GM18517 (cell line): ENCODE results near the gene MRGPRX2.

Source experiments
- ATAC-seq: cut with Tn5 transposase; IDR thresholded peaks from one replicate; pipeline ENCODE4 v1.9.1; 2021; ENCODE audit warnings: mild to moderate bottlenecking, moderate library complexity; ENCODE audit not compliant: unreplicated experiment

MRGPRX2 gene

DNA sequence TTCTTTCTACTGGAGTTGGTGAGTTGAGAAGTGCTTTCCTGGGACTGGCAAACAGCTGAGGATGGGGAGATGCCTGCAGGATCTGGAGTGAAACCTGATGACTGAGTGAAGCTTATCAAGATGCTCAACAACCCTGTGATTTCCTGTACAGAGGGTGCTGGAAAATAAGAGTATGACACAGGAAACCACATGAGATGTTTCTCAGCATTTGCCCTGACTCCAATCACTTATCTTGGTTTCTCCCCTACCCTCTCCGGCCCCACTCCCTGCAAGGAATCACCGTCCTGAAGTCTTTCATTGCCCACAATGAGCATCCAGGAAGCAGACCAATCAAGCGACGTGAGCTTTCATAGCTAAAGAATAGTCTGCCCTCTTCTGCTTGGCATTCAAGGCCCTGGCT lies at the start of gene MRGPRX2:
Gene MRGPRX2, minus strand, starts transcription at position 89 of the 400 bp plus-strand sequence. CDS start 4,315 bp downstream, outside the sequence.
- no peak for ATAC-seq

DNA sequence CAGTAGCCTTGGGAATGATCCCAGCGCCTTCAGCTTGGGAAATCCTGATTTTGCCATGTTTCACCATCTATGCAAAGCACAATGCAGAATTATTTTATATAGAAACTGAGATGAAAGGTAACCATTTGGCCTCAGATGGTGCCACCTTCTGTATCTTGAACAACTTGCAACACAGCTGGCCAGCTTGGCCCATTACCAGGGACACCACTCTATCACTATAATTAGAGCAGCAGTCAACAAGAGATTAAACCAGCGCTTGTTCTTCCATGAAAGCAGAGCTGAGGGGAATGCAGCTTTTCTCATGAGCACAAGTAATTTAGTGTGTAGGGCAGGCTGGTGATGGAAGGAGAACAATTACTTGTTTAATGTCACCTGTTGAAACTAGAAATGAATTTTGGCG lies 49.8 kb upstream of the MRGPRX2 start:
- no peak for ATAC-seq

DNA sequence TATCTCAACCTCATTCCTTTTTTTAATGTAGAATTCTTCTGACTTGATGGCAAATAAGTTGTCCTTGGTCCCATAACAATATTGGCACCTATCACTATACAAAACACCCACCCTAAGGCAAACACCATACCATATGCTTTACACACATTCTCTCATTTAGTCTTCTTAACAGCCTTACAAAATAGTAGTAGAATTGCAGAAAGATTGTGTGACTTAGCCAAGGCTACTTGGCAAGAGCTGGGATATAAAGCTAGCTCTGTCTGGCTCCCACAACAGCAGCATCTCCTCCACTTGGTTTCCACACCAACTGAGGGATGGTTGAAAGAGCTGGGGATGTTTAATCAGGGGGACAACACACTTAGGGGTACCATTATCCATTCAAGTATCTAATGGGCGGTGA lies 46.6 kb upstream of the MRGPRX2 start:
- no peak for ATAC-seq

GRCh38 chr11:19105011-19105410 lies 44.5 kb upstream of the MRGPRX2 start:
- ATAC-seq: no peak

DNA sequence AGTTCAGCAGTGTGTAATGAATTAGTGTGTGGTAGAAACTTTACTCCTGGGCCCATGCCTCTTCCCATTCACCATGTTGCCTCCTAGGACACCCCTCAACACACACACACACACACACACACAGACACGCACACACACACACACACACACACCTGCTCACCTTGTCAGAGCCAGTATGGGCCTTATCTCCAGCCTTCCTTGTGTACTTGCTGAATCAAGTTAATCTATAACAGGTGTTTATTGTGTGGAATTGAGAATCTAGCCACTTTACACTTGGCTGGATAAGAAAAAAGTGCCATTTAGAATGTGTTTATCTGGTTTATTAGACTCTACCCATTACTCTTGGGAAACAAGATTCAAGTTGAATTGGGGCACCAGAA lies 42.0 kb upstream of the MRGPRX2 start:
- no peak for ATAC-seq

- ATAC-seq: no peak
Measured at GRCh38 chr11:19101796-19102520, 41.4 kb upstream of the MRGPRX2 start.

DNA sequence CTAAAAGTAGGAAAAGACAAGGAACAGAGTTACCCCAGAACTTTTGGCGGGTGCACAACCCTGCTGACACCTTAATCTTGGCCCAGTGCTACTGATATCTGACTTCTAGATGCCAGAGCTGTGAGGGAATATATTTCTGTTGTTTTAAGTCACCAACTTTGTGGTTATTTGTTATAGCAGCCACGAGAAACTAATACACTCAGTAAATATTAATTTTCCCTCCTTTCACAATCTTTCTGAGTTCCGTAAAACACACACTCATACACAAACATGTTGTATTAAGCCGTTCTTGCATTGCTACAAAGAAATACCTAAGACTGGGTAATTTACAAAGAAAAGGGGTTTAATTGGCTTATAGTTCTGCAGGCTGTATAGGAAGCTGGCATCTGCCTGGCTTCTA lies 40.4 kb upstream of the MRGPRX2 start:
- no peak for ATAC-seq

- no peak for ATAC-seq
Measured at GRCh38 chr11:19099093-19099492, 38.6 kb upstream of the MRGPRX2 start.

DNA sequence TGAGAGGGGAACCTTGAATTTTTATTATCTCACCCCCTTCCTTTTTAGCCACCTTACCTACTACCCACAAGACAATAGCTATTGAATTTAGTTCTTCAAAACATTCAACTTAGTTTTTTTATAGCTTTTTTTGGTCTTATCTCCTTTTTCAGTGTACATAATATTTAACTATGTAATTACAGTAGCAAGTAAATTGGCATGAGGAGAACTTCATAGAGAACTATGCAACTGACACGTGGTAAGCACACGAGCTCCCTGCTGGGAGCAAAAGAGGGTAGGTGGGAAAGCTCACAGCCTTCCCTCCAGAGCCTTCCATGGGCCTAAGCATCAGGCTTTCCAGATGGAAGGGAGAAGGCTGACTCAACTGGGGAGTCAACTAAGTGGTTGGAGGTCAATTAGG lies 34.3 kb upstream of the MRGPRX2 start:
- no peak for ATAC-seq

DNA sequence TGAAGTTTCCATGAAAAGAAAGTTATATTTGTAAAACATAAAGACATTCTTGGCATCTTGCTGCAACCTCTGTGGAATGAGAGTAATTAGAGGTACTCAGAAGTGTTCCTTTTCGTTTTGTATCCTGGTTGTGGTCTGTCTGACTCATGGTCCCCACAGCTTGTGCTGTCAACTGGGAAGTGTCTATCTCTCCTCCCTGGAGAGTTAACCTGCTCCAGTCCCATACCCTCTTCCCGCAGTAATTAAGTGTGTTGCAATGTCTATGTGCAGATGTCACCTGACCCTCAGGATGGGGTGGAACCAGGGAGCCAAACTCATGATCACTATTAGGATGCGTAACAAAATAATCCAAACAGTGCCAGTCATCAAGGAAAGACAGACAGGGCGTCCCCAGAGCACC lies 33.5 kb upstream of the MRGPRX2 start:
- no peak for ATAC-seq

GRCh38 chr11:19092850-19093249 lies 32.3 kb upstream of the MRGPRX2 start:
- no peak for ATAC-seq

GRCh38 chr11:19092342-19092741 lies 31.8 kb upstream of the MRGPRX2 start:
- no peak for ATAC-seq

- no peak for ATAC-seq
Measured at GRCh38 chr11:19091366-19091765, 30.8 kb upstream of the MRGPRX2 start.

GRCh38 chr11:19089421-19089820 lies 28.9 kb upstream of the MRGPRX2 start:
- no peak for ATAC-seq

- ATAC-seq: no peak
Measured at GRCh38 chr11:19088791-19089190, 28.3 kb upstream of the MRGPRX2 start.

GRCh38 chr11:19087658-19088057 lies 27.1 kb upstream of the MRGPRX2 start:
- ATAC-seq: no peak

DNA sequence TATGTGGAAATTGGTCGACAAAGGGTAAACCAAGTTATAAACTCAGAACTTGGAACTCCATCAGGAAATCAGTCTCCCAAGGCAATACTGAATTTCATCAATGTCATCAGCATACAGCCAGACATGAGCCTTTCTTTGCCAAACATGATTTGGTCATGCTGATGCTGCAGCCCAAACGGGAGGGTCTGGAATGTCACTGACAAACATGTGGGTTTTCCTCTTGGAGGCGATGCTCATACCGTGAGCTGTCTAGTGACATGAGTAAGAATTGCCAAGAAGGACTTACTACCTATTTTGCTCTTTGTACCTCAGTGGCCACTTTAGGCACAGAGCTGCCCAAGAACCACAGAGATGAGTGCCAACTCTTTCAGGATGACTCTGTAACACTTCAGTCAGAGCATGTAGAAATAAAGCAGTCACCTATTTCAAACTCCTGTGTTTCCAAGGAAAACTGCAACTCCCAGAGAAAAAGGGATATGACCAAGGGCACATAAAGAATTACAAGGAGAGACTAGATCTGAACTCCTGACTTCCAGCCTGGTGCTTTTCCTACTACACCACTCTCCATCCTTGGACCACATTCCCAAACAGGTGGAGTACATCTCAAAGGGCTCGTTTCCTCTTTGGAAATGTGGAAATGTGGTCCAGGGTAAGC lies 24.3 kb upstream of the MRGPRX2 start:
- ATAC-seq: no peak

DNA sequence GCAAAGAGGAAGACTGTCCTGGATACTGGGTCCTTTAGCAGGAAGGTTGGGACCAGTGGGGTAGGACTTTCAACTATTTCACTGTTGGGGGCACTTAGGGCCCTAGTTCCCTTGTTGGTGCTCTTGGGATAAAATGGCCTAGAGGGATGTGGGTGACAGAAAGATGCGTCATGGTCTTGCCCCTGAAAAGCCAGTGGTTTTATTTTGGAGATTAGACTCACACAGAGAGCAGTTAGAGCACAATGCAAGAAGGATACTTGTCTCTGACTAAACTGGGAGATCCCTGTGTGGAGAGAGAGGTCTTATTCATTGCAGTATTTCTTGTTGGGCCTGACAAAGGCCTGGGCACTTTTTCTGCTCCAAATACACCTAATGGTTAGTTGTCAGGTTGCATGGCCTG lies 22.6 kb upstream of the MRGPRX2 start:
- no peak for ATAC-seq

DNA sequence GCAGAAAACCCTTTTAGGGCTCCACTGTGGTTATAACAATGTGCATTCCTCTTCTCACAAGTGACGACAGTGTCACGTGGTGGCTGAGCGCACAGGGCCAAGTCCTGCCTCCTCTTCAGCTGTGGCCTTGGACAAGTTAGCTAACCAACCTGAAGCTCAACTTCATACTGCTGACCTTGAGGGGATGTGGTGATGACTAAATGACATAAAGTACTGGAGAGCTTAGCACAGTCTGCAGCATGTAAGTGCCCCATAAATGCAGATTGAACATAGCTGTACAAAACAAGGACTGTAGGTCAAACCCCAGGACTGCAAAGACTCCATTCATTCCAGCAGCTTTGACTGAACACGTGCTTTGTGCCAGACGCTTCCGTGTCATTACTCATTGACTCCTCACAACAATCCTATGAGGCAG lies 20.1 kb upstream of the MRGPRX2 start:
- no peak for ATAC-seq

- no peak for ATAC-seq
Measured at GRCh38 chr11:19079643-19080440, 19.3 kb upstream of the MRGPRX2 start.

DNA sequence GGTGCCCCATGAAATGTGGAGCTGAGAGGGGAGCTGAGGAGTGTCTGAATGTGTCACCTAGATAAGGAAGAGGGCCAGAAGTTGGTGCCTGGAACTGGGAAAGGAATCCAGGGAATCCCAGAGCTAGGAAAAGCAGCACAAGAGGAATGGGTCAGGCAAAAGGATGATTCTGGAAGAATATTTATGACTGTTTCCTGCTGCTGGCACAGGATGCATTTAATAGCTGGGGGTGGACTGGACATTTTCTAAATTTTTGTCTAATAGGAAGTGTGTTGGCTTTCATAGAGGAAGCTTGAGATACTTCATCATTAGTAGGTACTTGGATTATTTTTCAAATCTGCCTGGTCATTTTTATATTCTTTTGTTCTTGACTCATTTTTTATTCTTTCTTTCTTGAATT lies 17.4 kb upstream of the MRGPRX2 start:
- no peak for ATAC-seq
